HUES64 (cell line): Measurements from ENCODE around the gene ZMYND12.
A peak's percentile ranks its signal among the peaks of the same experiment; 100 is the strongest.

ENCODE experiments used
- H3K27ac ChIP-seq: 2 replicates; pipeline ENCODE4 v1.7.0; 2013; ENCODE audit warnings: low read depth, low read length, inconsistent platforms
- H3K27me3 ChIP-seq: 2 replicates; pipeline ENCODE4 v1.6.1; 2013; ENCODE audit warnings: mild to moderate bottlenecking, low read length; ENCODE audit not compliant: insufficient read depth
- H3K36me3 ChIP-seq: 2 replicates; pipeline ENCODE4 v1.6.1; 2013; ENCODE audit warnings: mild to moderate bottlenecking, low read length; ENCODE audit not compliant: insufficient read depth
- H3K4me1 ChIP-seq: 2 replicates; pipeline ENCODE4 v1.6.1; 2013; ENCODE audit warnings: mild to moderate bottlenecking, low read length, moderate library complexity; ENCODE audit not compliant: insufficient read depth
- H3K4me3 ChIP-seq: 2 replicates; pipeline ENCODE4 v1.5.1; 2013; ENCODE audit warnings: mild to moderate bottlenecking, low read length, moderate library complexity
- H3K9ac ChIP-seq: 2 replicates; pipeline ENCODE4 v1.6.1; 2013; ENCODE audit warnings: mild to moderate bottlenecking, low read depth, low read length
- H3K9me3 ChIP-seq: 2 replicates; pipeline ENCODE4 v1.6.1; 2013; ENCODE audit warnings: low read depth, low read length; ENCODE audit not compliant: insufficient read depth
- WGBS: fragments of 150-250, 120-280 bp; methylation state at CpG from one replicate; pipeline ENCODE4 v1.1.7; 2013; ENCODE audit warnings: missing lambda C conversion rate; 5-methylcytosine and 5-hydroxymethylcytosine counted together

ZMYND12 gene

GRCh38 chr1:42469727-42470126 lies 13.9 kb upstream of the ZMYND12 start:
- Histone ChIP-seq H3K9me3 (no peaks in the 10 kb centered on the region), H3K36me3 (no peaks in the 10 kb centered on the region), H3K4me1 (no peaks in the 10 kb centered on the region), H3K4me3 (no peak overlapping the region), H3K9ac (no peak overlapping the region), H3K27me3 (0 out of 2 replicates have a peak, but pooled peaks cover under 1% of the 10 kb centered on the region), H3K27ac (no peak overlapping the region)
- 92% methylated on average over 2 of the region's 2 CpGs for WGBS

- whole genome bisulfite sequencing = 91% methylated on average over 2 of the region's 2 CpGs
- Histone ChIP-seq H3K9ac (no peak overlapping the region), H3K27me3 (peaks cover 10% of the 10 kb centered on the region; the same call in 1 of the 2 replicates)
These were observed 10.2 kb upstream of the ZMYND12 start for GRCh38 chr1:42466030-42466429.

GRCh38 chr1:42463921-42464320 lies 8.1 kb upstream of the ZMYND12 start:
- no peak overlapping the region for H3K9ac ChIP-seq
- H3K4me3 ChIP-seq = peak overlapping the region; percentile 73
- H3K9me3 ChIP-seq = no peaks in the 10 kb centered on the region
- peaks cover 10% of the 10 kb centered on the region; the same call in 1 of the 2 replicates for H3K4me1 ChIP-seq
- 92% methylated on average over 3 of the region's 3 CpGs for WGBS
- peaks cover 10% of the 10 kb centered on the region; the same call in 1 of the 2 replicates for H3K27me3 ChIP-seq
- H3K36me3 ChIP-seq = peaks cover 20% of the 10 kb centered on the region
- H3K27ac ChIP-seq = no peak overlapping the region

More at GRCh38 chr1:42466030-42466429, 10.2 kb upstream of the ZMYND12 start:
- peaks cover 10% of the 10 kb centered on the region; the same call in 1 of the 2 replicates for H3K4me1 ChIP-seq
- H3K9me3 ChIP-seq = no peaks in the 10 kb centered on the region
- no peak overlapping the region for H3K4me3 ChIP-seq
- no peak overlapping the region for H3K27ac ChIP-seq
- no peaks in the 10 kb centered on the region for H3K36me3 ChIP-seq

- Histone ChIP-seq H3K27me3 (peaks cover 10% of the 10 kb centered on the region; the same call in 1 of the 2 replicates), H3K4me3 (peak within 1 kb of the TSS; percentile 73), H3K27ac (peak within 1 kb of the TSS; percentile 63), H3K9me3 (no peaks in the 10 kb centered on the region), H3K4me1 (peaks cover 10% of the 10 kb centered on the region; the same call in 1 of the 2 replicates), H3K36me3 (peaks cover 28% of the 10 kb centered on the region), H3K9ac (peak within 1 kb of the TSS; percentile 72)
- WGBS = 3% methylated on average over 59 of the region's 59 CpGs
These were observed 7.3 kb upstream of the ZMYND12 start, which contains the start of gene CCDC30 for GRCh38 chr1:42462828-42463763. Gene CCDC30, plus strand, starts transcription at chr1:42463286. Its CDS starts 17,266 bp downstream, at chr1:42480552.

GRCh38 chr1:42461196-42461595 lies 5.4 kb upstream of the ZMYND12 start:
- Histone ChIP-seq H3K4me3 (no peak overlapping the region), H3K27me3 (peaks cover 10% of the 10 kb centered on the region; the same call in 1 of the 2 replicates), H3K27ac (no peak overlapping the region), H3K4me1 (peaks cover 15% of the 10 kb centered on the region; the same call in 1 of the 2 replicates), H3K9me3 (no peaks in the 10 kb centered on the region), H3K36me3 (peaks cover 31% of the 10 kb centered on the region), H3K9ac (no peak overlapping the region)
- WGBS = 90% methylated on average over 2 of the region's 2 CpGs

- WGBS = 2% methylated on average over 23 of the region's 23 CpGs
- peak overlapping the region; percentile 89 for H3K9ac ChIP-seq
- peaks cover 31% of the 10 kb centered on the region for H3K36me3 ChIP-seq
- peak overlapping the region; percentile 87 for H3K27ac ChIP-seq
- H3K27me3 ChIP-seq = no peaks in the 10 kb centered on the region
- H3K4me3 ChIP-seq = peak overlapping the region; percentile 74
- H3K4me1 ChIP-seq = peaks cover 7% of the 10 kb centered on the region; the same call in 1 of the 2 replicates
- no peaks in the 10 kb centered on the region for H3K9me3 ChIP-seq
These were observed 900 bp upstream of the ZMYND12 start for GRCh38 chr1:42456754-42457089.

GRCh38 chr1:42454403-42454802 lies 1.4 kb downstream of the ZMYND12 start:
- H3K27me3 ChIP-seq = no peaks in the 10 kb centered on the region
- 93% methylated on average over 5 of the region's 5 CpGs for WGBS
- no peak overlapping the region for H3K27ac ChIP-seq
- H3K36me3 ChIP-seq = peaks cover 16% of the 10 kb centered on the region
- peaks cover 7% of the 10 kb centered on the region; the same call in 1 of the 2 replicates for H3K4me1 ChIP-seq
- H3K9ac ChIP-seq = no peak overlapping the region
- no peaks in the 10 kb centered on the region for H3K9me3 ChIP-seq
- H3K4me3 ChIP-seq = no peak overlapping the region

- WGBS = 92% methylated on average over 4 of the region's 4 CpGs
- Histone ChIP-seq H3K9ac (no peak overlapping the region), H3K27ac (no peak overlapping the region), H3K27me3 (no peaks in the 10 kb centered on the region), H3K9me3 (no peaks in the 10 kb centered on the region), H3K4me1 (peaks cover 7% of the 10 kb centered on the region; the same call in 1 of the 2 replicates), H3K4me3 (no peak overlapping the region), H3K36me3 (peaks cover 6% of the 10 kb centered on the region)
These were observed 2.4 kb downstream of the ZMYND12 start for GRCh38 chr1:42453386-42453785.

- Histone ChIP-seq H3K27me3 (no peaks in the 10 kb centered on the region), H3K9ac (no peak overlapping the region), H3K27ac (no peak overlapping the region), H3K4me1 (no peaks in the 10 kb centered on the region), H3K9me3 (no peaks in the 10 kb centered on the region), H3K36me3 (no peaks in the 10 kb centered on the region), H3K4me3 (no peak overlapping the region)
- 87% methylated on average over 1 of the region's 1 CpG for WGBS
These were observed 5.8 kb downstream of the ZMYND12 start for GRCh38 chr1:42450061-42450460.

GRCh38 chr1:42449256-42449655 lies 6.6 kb downstream of the ZMYND12 start:
- Histone ChIP-seq H3K9me3 (no peaks in the 10 kb centered on the region), H3K9ac (no peak overlapping the region), H3K27ac (no peak overlapping the region)

GRCh38 chr1:42442662-42443061 lies 13.2 kb downstream of the ZMYND12 start:
- no peaks in the 10 kb centered on the region for H3K27me3 ChIP-seq
- 75% methylated on average over 2 of the region's 2 CpGs for WGBS
- no peak overlapping the region for H3K4me3 ChIP-seq
- no peak overlapping the region for H3K27ac ChIP-seq
- no peaks in the 10 kb centered on the region for H3K4me1 ChIP-seq
- H3K9ac ChIP-seq = no peak overlapping the region
- H3K9me3 ChIP-seq = no peaks in the 10 kb centered on the region
- no peaks in the 10 kb centered on the region for H3K36me3 ChIP-seq

More at GRCh38 chr1:42449256-42449655, 6.6 kb downstream of the ZMYND12 start:
- Histone ChIP-seq H3K4me3 (no peak overlapping the region), H3K4me1 (no peaks in the 10 kb centered on the region), H3K36me3 (no peaks in the 10 kb centered on the region), H3K27me3 (no peaks in the 10 kb centered on the region)
